ENCODE data around the gene TKTL1.

DNA sequence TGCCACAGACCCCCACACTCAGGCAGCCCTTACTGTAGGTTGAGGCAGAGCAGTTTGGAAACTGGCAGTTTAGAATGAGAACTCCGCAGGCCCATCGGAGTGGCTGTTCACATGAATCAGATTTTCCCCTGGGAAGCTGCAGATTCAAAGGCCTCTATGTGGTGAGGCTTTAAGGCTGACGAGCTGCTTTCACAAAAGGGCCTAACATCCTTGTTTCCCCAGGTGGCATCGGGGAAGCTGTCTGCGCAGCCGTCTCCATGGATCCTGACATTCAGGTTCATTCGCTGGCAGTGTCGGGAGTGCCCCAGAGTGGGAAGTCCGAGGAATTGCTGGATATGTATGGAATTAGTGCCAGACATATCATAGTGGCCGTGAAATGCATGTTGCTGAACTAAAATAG lies 33.7 kb downstream of the TKTL1 start:
- TF ChIP-seq, protein P1, sequence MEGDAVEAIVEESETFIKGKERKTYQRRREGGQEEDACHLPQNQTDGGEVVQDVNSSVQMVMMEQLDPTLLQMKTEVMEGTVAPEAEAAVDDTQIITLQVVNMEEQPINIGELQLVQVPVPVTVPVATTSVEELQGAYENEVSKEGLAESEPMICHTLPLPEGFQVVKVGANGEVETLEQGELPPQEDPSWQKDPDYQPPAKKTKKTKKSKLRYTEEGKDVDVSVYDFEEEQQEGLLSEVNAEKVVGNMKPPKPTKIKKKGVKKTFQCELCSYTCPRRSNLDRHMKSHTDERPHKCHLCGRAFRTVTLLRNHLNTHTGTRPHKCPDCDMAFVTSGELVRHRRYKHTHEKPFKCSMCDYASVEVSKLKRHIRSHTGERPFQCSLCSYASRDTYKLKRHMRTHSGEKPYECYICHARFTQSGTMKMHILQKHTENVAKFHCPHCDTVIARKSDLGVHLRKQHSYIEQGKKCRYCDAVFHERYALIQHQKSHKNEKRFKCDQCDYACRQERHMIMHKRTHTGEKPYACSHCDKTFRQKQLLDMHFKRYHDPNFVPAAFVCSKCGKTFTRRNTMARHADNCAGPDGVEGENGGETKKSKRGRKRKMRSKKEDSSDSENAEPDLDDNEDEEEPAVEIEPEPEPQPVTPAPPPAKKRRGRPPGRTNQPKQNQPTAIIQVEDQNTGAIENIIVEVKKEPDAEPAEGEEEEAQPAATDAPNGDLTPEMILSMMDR (IDR thresholded peaks at IDR 0.05), result no peak
- no peak for TF ChIP-seq EZH2 (IDR thresholded peaks at IDR 0.05)

Data from neural progenitor cell (in vitro differentiated cells).